ENCODE measurements around the gene PID1.
"Not testable (repeated sequence)": the region's sequence is repeated elsewhere in the genome, so short reads cannot be mapped to it uniquely, and the experiment has no call there.

The PID1 gene

DNA sequence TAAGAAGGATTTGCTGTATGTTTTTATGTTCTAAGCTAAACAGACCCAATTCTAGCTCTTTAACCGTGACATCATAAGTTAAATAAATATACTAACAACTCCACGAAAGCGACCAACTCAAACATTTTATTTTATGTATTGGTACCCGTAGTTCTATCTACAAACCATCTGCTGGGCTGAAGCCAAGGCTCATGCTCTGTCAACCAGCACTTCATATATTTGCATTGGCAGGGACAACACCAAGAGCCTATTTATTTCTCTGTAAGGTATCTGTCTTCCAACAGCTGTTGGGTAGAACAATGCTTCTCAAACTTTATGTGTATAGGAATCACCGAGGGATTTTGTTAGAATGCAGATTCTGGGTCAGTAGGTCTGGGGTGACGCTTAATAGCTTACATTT is 64.5 kb downstream of the PID1 start:
- no peak for FAIRE-seq

DNA sequence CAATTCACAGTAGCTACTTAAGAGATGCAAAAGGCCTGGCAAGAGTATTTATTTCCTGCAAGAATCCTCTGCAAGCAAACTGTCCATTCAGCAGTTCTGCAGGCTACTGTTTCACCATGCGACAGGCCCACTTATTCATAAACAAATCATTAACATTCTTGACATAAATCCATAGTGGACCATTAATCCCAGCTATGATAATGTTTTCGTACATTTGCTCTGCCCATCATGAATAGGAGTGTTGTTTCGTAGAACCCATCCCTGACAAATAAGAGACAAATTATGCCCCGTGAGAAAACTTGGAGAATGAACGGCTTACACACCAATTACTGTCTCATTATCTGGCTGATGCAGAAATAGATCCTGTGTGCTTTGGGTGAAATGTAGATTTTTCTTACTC is 65.4 kb downstream of the PID1 start:
- no peak for FAIRE-seq

DNA sequence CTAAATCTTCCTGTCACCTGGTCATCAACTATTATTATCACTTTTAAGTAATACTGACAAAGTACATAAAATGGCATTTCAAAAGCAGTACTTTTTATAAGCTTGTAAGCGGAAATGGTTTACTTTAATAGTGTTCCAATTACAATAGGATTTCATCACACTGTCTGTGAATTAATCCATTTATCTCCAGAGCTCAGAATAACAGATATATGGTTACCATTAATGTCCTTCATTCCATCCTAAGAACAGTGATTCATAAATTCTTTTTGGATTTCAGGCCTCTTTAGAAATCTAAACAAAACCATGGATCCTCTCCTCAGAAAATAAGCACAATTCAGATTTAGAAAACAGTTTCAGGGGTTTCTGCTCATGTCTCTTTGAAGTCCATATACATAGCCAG is 68.4 kb downstream of the PID1 start:
- no peak for FAIRE-seq

DNA sequence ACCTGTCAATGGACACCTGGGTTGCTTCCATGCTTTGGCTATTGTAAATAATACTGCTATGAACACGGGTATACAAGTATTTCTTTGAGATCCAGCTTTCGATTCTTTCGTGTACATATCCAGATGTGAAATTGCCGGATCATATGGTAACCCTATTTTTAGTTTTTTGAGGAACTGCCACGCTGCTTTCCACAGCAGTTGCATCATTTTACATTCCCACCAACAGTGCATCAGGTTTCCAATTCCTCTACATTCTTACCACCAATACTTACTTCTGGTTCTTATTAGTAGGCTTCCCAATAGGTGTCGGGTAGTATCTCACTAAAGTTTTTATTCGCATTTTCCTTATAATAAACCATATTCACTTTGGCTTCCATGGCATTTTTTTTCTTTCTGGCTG is 69.6 kb downstream of the PID1 start:
- no peak for FAIRE-seq

DNA sequence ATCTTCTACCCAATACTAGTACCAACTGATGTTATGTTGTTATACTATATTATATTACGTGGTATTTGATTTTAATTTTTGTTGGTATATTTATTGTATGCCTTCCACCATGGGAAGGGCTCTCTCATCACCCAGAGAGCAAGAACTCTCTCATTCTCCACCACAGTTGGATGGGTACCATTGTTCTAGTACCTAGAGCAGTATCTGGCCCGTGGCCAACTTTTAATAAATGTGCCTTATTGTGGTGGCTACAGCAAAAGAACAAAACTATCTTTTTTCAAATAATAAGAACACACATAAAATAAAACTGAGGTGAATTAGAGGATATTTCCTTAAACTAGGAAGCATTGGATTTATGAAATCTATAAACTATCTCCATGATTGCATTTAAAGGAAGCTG is 71.8 kb downstream of the PID1 start:
- no peak for FAIRE-seq

DNA sequence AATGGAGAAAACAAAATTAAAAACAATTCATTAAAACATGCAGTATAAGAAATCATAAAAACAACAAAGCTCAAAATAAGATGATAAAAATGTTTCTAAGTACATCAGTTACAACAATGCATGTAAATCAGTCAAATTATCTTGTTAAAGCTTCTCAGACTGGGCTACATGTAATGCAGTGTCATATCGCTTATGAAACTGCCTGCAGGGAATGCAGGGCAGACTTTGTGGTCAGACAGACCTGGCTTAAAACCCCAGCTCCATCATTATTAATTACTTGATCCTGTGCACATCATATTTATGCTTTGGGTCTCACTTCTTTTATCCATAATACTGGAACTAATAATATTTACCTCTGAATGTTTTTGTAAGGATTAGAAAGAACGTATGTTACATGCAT is 74.6 kb downstream of the PID1 start:
- no peak for FAIRE-seq

DNA sequence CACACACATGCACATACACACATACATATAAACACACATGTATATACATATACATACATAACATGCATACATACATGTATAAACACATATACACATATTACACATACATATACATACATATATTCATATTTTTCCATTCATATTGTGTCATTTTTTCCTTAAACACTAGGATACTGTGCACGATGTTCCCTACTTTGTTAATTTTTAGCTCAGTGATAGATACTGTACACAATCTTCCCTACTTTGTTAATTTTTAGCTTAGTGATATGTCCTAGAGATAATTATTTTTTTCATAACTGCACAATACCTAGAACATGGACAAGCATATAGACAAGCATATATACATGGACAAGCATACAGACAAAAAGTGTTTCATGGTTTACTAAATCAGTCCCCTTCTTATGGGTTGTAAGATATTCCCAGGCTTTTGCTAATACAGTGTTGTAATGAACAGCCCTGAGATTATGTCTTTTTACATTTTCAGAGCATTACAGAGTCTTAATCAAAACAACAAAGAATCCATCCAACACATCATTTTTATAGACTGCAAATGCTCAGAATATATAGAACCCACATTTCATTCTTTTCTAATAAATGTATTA is 75.6 kb downstream of the PID1 start:
- FAIRE-seq: no peak

DNA sequence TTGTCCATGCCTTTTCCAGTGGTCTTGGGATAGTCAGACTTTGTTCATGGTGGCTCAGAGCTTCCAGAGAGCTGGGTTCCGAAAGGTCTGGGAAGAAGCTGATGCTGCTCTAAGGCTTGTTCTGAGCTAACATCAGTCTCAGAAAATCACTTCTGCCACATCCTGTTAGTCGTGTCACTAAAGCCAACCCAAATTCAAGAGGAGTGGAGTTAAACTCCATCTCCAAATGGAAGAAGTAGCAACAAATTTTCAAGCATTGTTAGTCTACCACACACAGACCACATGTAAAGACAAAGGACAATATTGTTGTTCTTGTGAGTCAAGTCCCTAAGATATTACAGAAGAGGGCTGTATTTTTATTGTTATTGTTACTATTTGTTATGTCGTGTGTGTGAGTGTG is 77.8 kb downstream of the PID1 start:
- FAIRE-seq: no peak

DNA sequence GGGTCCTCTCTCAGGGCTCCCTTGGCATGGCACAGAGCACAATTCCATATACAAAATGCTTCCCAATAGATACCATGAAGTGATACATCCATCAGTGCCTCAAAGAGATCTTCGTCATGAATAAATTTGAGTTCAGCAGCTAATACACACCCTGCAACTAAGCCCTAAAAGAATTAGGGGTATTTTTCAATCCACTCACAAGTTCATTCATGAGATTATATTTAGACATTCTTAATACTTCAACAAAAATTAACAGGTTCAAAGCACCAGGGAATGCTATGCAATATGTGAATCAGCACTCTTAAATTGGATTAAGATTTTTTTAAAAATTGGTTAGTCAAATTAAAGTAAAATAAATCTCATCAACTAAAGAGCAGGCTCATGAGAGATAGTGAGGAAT is 79.7 kb downstream of the PID1 start:
- no peak for FAIRE-seq

DNA sequence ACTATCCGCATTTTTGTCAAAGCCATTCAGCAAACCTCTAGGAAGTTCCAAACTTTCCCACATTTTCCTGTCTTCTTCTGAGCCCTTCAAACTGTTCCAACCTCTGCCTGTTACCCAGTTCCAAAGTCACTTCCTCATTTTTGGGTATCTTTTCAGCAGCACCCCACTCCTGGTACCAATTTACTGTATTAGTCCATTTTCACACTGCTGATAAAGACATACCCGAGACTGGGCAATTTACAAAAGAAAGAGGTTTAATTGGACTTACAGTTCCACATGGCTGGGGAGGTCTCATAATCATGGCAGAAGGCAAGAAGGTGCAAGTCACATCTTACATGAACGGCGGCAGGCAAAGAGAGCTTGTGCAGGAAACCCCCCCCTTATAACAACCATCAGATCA is 84.0 kb downstream of the PID1 start:
- FAIRE-seq: not testable (repeated sequence)

DNA sequence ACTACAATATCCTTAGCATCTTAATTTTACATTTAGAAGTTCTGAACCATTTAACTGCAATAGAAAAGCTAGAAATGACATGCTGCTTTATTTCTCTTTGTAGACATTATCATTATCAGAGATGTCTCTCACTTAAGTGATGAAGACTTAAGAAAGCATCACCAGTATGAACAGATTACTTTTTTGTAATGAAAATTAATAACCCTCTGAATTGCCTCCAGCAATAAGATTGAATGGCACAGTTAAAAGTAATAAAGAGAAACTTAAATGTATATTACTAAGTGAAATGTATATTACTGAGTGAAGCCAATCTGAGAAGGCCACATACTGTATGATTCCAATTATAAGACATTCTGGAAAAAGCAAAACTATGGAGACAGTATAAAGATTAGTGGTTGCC is 89.4 kb downstream of the PID1 start:
- no peak for FAIRE-seq

DNA sequence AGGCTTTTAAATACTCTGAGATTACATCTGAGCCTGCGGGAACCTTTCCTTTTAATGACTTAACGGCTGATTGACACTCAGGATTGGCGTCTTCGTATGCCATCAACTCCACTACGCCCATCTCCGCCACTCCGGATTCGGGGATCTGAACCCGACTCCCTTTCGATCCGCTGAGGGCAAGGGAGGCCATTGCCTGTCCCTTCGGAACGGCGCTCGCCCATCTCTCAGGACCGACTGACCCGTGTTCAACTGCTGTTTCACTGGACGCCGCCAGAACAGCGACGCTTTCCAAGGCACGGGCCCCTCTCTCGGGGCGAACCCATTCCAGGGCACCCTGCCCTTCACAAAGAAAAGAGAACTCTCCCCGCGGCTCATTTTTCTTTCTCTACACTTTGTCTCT is 90.4 kb downstream of the PID1 start:
- FAIRE-seq: no peak

DNA sequence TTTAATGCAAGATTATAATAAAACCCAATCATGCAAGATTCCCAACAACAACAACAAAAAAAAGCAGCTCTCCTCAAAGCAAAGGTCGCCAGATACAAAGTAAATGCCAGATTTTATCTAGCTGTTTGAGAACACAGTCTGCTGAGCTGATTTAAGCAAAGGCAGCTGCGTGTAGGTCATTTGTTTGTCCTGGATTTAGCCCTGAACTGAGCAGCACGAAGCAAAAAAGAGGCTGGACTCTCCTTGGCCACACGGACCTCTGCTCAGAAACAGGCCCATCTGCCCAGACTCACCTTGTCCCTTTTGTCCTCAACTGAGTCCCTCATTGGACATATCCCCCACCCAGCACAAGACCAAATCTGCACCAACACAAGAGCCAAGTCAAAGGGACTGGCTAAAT is 91.5 kb downstream of the PID1 start:
- FAIRE-seq: no peak

DNA sequence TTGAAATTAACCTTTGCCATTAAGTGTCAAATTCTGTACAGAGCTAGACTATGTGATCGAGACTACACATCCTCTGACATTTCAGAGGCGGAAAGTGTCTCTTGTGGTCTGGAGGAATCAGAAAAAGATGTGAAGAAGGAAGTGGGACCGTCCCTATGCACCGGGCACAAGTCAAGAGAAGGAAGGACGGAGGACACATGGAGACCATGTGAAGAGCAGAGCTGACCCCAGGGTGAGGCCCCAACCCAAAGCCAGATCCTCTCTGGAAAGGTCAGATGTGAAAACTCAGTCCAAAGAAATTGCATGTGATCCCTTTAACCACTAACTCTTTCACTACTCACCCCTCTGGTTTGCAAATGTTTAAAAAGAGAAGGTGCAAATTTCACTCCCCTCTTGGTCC is 92.4 kb downstream of the PID1 start:
- no peak for FAIRE-seq

DNA sequence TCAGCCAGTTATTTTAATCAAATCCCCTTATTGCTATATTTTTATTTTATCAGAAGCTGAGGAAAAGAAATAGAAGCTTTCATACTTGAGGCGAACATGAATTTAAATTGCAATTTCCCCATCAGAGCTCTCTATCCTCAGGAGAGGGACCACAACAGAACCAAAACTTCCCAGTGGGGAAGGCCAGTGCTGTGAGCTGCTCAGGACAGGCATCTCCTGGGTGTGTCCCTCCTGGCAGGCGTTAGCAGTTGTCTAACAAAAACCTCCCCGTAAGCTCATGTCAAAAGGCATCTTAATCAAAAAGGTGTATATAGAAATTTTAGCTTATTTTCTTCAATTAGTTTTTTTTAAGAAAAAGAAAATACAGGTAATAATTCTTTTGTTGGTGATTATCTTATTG is 93.0 kb downstream of the PID1 start:
- FAIRE-seq: no peak

DNA sequence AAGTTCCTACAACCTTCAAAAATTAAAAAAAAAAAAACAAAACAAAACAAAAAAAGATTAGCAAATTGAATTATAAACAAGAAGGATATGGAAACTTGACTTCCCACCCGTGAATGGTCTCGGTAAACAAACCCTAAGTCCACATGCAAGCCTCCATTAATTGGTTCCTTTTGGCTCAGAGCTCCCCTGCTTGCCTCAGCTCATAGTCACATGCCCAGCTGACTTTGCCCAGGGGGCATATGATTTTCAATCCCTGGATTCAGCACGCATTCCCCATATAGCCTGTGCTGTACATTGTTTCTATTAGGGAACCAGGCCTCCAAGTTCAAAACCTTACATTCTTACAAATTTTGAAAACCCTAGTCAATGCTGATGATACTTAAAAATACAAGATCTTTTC is 95.0 kb downstream of the PID1 start:
- no peak for FAIRE-seq

DNA sequence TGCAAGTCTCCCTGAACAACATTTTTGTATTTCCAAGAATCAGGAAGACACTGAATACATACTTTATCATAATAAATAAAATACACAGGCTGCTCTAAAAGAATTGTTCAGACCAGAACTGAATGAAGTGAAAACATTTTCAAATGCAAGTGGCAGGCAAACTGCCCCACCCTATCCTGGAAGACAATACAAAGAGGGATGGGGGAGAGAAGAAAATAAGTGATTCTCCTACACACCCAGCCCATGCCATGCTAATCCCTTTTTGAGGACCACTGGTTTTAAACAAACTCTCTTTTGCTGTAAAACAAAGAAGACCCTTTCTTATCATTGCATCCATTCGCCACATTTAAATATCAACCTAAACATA is 95.6 kb downstream of the PID1 start:
- no peak for FAIRE-seq

DNA sequence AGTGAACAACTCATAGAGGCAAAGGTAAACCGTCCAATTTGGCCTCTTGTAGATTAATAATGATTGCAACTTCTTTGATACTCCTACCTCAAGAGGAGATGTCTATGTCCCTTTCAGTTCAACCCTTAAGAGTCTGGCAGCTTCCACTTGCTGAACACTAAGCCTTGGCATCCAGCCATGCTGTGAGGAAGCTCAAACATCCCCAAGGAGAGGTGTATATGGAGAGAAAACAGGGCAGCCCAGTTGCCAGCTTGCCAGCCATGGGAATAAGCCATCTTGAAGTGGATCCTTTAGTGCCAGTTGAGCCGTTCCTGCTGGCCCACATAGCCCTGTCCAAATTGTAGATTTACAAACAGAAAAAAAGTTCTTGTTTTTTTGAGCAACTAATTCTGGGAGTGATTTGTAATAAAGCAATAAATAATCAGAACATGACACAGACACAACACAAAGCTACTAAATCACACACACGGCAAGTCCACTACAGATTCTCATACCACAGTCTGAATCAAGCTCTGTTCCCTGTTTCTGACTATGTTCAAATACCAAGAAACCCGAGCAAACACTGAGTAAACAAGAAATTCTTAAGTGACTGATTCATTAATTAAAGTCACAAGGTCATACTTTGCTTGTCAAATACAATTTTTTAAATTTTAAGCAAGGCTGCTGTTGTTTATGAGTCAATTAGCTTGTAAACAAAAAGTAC is 96.1 kb downstream of the PID1 start:
- FAIRE-seq: no peak

DNA sequence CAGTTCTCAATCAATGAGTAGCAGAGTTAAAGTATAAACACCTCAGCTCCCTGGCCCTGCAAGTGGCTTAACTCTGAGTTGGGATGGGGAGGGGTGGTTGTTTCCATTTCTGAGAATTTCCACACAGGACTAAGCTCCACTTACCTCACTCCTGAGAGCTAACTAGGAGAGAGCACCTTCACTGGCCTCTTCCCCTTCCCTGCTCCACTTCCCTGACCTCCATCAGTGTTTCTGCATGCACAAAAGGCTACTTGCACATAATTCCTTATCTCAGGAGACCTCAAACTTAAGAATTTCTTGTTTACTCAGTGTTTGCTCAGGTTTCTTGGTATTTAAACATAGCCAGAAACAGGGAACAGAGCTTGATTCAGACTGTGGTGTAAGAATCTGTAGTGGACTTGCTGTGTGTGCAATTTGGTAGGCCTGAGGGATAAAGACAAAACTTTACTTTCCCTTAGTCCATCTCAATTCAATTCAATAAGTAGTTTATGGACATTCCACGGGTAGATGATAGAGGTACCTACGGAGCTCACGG is 97.2 kb downstream of the PID1 start:
- no peak for FAIRE-seq

DNA sequence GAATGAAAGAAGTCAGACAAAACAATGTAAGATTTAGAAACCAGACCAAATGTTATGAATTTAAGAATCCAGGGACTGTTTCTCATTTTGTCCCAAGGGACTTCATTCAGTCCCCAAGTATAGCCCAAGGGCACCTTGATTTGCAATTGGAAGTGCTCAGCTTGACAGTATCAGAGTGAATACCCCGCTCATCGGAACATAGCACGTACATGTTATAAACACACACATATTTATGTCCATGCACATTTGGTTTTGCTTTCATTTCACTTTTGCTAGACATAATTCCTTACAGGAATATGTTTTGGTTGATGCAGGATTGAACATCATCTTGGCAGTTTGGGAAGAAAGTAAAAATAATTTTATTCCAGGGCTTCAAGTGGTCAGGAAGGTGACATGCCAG is 100.2 kb downstream of the PID1 start:
- FAIRE-seq: no peak

DNA sequence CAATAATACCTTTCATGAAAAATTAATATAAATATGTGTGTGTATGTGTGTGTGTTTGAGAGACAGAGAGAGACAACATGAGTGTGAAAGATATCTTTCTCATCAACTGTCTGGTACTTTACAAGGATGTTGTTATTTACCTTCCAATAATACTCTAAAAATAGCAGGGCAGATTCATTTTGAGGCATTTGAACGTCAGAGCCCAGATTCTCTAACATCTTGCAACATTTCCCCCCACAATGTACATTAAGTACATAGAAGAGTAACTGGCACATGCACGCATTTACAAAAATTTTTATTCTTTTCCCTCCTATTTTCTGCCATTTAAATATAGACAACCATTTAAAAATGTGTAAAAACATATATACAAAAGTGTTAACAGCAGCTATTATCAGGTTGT is 100.9 kb downstream of the PID1 start:
- no peak for FAIRE-seq

DNA sequence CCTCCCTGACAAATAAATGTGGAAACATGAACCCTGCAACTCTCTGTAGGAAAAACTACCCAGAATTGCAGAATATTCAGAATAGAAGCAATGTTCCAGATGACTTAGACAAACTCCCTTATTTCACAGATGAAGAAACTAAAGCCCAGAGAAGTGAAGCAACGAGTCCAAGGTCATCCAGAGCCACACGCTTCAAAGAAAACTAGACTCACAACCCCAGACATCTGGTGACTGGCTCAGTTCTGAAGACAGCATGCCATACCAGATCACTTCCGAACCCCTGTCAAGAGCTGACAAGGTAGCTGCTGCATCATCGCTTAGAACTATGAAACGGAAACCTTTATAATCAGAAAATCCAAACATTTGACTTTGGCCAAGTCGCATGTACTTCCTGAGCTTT is 101.3 kb downstream of the PID1 start:
- FAIRE-seq: no peak

DNA sequence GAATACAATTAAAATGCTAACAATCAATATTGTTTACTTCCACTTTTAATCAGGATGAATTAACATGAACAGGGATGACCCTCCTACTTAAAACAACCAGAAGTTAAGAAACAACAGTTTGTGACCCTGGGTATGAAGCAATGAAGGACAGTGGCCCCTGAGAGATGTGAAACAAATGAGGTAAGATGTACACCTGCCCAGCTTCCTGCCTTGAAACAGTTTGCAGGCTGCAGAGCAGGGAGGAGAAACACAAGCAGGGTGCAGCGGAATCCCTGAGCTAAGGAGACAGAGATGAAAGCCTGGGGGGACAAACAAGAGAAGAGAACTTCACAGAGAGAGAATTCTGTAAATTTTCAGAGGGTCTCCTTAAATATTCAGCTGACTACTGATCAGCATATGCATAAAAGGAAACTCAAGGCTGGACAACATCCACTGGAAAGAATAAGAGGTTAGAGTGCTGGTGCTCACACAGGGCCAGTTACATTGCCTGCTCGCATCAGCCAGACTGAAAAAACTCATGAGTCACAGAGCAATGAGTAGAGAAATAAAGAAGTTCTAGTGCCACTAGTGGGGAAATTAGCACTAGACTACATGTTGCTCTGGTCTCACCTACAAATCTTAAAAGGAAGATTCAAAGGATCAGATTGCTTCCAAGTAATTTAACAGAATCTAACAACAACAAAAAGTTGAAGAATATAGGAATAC is 106.4 kb downstream of the PID1 start:
- FAIRE-seq: no peak

DNA sequence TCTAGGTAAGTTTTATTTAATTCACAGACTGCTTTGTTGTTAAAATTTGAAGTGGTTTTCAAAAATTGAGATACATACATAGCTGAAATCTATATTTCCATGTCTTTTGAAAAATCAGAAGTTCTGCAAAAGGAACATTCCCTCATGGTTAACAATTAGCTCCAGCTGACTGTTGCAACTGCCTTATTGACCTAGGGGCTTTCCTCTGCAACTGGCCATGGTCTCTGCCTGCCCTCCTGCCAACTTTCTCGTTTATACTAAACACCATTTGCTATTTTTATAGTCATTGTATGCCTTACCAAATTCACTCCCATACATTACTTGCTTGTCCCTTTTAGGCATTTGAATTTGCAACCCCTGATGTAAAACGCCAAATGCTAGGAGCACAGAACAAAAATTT is 107.2 kb downstream of the PID1 start:
- FAIRE-seq: no peak

DNA sequence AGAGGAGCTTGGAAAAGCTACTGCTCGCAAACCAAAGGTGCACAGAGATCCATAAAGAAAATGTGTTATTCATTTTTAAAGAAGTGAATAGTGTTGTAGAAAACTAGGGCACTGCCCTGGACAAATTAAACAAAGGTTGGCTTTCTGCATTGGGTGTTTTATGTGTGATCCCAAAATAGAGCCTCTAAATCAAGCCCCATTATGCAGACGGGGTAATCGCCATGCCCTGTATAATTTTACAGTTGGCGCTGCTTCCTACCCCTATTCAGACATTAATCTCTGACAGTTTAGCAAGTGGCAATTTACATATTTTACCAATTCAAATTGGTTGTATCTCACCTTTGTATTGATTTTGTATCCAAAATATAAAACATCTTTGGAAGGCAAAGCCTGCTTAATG is 109.1 kb downstream of the PID1 start:
- no peak for FAIRE-seq
